C4-2B (cell line): ENCODE data around the gene GATA5.

ENCODE experiments used
- ZFX ChIP-seq: fragments of 450-650 bp; IDR thresholded peaks from 2 replicates; pipeline ENCODE4 v1.6.1; 2017
- TF ChIP-seq, protein P1 (sequence below): fragments of 450-650 bp; conservative IDR thresholded peaks from 2 replicates; pipeline ENCODE4 v1.5.1; 2017; ENCODE audit warnings: mild to moderate bottlenecking

DNA sequence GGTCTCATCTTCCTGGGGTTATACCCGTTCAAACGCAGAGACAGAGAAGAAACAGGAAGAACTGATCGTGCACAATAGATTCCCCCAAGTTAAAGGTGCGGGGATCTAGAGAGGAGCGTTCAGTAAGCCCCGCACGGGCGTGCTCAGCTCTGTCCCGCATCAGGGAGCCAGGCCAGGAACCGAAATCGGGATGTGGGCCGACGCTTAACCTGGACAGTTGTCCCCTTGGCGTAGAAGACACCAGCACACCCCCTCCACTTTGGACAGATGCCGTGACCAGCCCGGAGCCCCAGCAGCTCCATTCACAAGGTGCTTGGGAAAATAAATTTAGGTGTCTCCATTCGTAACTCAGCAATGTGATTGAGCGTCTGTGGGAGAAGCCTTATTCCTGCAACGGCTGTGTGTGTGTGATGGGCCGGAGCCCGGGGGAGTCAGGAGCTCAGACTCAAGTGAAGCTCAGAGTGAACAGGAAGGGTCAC, 24.0 kb upstream of the GATA5 start:
- TF ChIP-seq, protein P1, sequence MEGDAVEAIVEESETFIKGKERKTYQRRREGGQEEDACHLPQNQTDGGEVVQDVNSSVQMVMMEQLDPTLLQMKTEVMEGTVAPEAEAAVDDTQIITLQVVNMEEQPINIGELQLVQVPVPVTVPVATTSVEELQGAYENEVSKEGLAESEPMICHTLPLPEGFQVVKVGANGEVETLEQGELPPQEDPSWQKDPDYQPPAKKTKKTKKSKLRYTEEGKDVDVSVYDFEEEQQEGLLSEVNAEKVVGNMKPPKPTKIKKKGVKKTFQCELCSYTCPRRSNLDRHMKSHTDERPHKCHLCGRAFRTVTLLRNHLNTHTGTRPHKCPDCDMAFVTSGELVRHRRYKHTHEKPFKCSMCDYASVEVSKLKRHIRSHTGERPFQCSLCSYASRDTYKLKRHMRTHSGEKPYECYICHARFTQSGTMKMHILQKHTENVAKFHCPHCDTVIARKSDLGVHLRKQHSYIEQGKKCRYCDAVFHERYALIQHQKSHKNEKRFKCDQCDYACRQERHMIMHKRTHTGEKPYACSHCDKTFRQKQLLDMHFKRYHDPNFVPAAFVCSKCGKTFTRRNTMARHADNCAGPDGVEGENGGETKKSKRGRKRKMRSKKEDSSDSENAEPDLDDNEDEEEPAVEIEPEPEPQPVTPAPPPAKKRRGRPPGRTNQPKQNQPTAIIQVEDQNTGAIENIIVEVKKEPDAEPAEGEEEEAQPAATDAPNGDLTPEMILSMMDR: no peak
- no peak for TF ChIP-seq ZFX
